ENCODE results near the gene SLCO1C1. TPM values are rescaled to one million over a fixed set of nuclear protein-coding genes. Genes with fewer than 3 reads are reported as not detected.
"Not testable (repeated sequence)": the region's sequence is repeated elsewhere in the genome, so short reads cannot be mapped to it uniquely, and the experiment has no call there.

The SLCO1C1 gene, protein sequence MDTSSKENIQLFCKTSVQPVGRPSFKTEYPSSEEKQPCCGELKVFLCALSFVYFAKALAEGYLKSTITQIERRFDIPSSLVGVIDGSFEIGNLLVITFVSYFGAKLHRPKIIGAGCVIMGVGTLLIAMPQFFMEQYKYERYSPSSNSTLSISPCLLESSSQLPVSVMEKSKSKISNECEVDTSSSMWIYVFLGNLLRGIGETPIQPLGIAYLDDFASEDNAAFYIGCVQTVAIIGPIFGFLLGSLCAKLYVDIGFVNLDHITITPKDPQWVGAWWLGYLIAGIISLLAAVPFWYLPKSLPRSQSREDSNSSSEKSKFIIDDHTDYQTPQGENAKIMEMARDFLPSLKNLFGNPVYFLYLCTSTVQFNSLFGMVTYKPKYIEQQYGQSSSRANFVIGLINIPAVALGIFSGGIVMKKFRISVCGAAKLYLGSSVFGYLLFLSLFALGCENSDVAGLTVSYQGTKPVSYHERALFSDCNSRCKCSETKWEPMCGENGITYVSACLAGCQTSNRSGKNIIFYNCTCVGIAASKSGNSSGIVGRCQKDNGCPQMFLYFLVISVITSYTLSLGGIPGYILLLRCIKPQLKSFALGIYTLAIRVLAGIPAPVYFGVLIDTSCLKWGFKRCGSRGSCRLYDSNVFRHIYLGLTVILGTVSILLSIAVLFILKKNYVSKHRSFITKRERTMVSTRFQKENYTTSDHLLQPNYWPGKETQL
- total RNA-seq (2014; rRNA removed; shearing (Covaris generic)), result 0.04 TPM in 1 of 2 replicates, not detected in the other

DNA sequence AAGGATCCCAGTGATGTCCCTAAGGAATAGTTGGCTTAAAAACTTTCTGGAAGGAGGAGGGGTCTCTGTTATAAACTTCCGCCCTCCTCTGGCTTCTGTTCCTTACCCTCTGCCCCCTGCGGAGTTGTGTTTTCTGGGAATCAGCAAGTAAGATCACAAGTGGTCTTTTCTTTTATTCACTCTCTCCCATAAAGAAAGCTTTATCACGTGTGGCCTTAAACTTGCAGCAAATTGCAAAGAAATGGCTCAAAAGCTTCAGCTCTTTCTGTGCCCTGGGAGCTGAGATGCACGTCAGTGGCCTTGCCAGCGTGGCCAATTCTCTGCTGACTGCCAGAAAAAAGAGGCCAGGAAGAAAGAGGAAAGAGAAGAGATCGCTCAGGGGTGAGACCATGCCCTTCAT, at the start of gene SLCO1C1:
TSS of gene SLCO1C1 (plus strand) at position 101 of the 400 bp plus-strand sequence. CDS start 4,245 bp downstream, outside the sequence.
- no peak for DNase-seq (ENCODE audit: low spot score)

GRCh38 chr12:20646239-20646827, 48.8 kb upstream of the SLCO1C1 start:
- peak; percentile 36 for DNase-seq (ENCODE audit: low spot score)

DNA sequence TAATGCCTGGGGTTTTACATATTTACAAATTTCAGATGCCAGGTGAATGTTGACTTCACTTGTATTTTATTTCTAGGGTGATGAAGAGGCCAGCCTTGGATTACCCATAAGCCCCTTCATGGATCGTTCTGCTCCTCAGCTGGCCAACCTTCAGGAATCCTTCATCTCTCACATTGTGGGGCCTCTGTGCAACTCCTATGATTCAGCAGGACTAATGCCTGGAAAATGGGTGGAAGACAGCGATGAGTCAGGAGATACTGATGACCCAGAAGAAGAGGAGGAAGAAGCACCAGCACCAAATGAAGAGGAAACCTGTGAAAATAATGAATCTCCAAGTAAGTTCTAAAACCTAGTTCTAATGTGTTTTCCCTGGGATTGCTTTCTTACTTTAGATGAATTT, 41.3 kb upstream of the SLCO1C1 start:
- no peak for DNase-seq (ENCODE audit: low spot score)

DNA sequence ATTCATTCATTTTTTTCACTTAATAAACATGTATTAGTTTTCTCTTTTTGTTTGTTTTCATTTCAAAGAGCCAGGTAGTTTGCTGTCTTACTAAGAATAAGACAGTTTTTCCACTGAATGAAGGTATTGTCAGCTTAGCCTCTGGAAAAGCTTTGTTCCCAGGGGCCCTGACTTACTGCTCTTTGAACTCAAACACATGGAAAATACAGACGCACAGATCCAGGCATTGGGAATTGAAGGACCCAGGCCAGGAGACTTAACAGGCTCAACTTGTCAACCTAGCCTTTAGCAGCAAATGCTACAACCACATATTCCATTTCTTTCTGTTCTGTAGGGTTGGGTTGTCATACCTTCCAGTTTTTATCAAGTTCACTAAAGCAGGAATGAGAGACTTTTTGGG, 38.5 kb upstream of the SLCO1C1 start:
- DNase-seq (ENCODE audit: low spot score), result no peak

DNA sequence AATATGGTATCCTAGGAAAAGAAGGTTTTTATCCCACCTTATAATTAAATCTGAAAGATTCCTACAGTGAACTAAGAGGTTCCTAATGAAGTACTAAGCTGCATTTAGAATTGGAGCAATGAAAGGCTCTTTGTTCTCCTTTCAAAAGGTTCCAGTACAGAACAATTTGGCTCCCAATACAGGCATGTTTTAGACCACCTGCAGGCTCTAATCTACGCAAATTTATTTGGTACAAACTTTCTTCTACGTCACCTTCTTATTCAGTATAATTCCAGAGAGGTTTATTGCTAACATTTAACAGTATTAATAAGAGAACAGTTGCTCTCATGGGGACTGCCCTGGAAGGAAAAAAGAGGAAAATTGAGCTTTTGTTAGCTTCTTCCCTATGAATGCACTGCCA, 37.6 kb upstream of the SLCO1C1 start:
- DNase-seq (ENCODE audit: low spot score), result no peak

GRCh38 chr12:20681334-20681733, 13.8 kb upstream of the SLCO1C1 start:
- DNase-seq (ENCODE audit: low spot score), result no peak

GRCh38 chr12:20696181-20696905, 1.2 kb downstream of the SLCO1C1 start:
- no peak for DNase-seq (ENCODE audit: low spot score)

DNA sequence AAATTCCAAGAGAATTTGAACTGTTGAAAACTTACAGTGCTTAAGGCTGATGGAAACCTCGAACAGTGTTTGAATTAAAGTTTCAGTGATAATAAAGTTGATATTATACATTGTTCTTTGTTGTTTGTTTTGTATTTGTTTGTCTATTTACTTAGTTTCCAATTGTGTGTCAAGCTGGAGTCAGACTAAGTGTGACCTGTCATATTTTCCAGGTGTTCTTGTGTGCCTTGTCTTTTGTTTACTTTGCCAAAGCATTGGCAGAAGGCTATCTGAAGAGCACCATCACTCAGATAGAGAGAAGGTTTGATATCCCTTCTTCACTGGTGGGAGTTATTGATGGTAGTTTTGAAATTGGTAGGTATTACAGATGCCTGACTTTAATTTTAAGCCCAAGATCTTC, 6.0 kb downstream of the SLCO1C1 start:
- DNase-seq (ENCODE audit: low spot score), result no peak

GRCh38 chr12:20704860-20705259, 9.7 kb downstream of the SLCO1C1 start:
- DNase-seq (ENCODE audit: low spot score), result no peak

GRCh38 chr12:20711846-20712245, 16.7 kb downstream of the SLCO1C1 start:
- DNase-seq (ENCODE audit: low spot score), result no peak

GRCh38 chr12:20716037-20716436, 20.9 kb downstream of the SLCO1C1 start:
- no peak for DNase-seq (ENCODE audit: low spot score)

GRCh38 chr12:20716985-20717384, 21.9 kb downstream of the SLCO1C1 start:
- no peak for DNase-seq (ENCODE audit: low spot score)

DNA sequence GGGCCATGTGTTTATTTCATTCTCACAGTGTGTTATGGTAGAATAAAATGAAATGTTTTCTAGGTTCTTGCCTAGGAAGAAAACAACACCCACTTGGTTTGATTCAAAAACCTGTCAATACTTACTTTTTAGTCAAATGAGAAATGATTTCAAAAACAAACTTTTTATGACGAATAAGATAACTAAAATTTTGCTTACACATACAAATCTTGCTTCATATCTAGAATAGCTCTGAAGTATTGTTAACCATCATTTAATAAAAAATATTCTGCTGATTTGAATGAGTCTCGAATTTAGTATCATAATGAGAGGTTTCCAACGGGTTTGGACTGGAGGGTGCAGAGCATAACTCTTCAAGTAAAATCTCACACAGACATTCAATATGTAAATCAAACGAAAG, 23.2 kb downstream of the SLCO1C1 start:
- DNase-seq (ENCODE audit: low spot score), result no peak

DNA sequence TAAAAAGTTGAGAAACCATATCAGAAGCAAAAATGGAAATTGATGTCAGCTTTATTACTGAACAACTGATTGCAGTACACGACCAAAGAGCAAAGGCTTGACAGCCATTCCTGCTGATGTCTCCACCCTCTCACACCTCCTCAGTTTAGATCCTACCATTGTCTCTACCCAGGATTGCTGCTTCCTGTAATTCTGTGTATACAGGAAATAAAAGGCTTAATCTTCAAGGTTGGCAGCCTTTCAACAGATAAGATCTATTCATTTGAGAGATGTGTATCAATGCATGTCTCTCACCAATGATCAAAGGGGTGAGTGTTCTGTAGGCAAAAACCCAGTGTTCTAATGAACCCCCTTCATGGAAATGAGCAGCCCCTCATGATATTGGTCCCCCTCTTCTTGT, 27.0 kb downstream of the SLCO1C1 start:
- no peak for DNase-seq (ENCODE audit: low spot score)

- no peak for DNase-seq (ENCODE audit: low spot score)
Measured at GRCh38 chr12:20731274-20731673, 36.1 kb downstream of the SLCO1C1 start.

- DNase-seq (ENCODE audit: low spot score), result no peak
Measured at GRCh38 chr12:20740972-20741371, 45.8 kb downstream of the SLCO1C1 start.

DNA sequence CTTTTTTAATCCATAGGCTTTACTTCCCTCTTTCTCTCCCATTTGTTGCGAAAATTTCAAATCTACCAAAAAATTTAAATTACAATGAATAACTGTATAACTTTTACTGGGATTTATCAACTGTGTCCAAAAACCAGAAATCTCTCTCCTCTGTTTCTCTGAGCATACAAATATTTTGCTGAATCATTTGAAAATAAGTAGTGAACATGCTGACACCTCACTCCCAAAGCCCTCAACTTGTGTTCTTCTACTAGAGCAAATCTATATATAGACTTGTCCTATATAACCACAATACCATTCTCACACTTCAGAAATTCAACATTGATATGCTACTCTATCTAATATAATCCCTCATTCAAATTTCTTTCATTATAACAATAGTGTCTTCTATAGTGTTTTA, 53.1 kb downstream of the SLCO1C1 start:
- DNase-seq (ENCODE audit: low spot score), result no peak

DNA sequence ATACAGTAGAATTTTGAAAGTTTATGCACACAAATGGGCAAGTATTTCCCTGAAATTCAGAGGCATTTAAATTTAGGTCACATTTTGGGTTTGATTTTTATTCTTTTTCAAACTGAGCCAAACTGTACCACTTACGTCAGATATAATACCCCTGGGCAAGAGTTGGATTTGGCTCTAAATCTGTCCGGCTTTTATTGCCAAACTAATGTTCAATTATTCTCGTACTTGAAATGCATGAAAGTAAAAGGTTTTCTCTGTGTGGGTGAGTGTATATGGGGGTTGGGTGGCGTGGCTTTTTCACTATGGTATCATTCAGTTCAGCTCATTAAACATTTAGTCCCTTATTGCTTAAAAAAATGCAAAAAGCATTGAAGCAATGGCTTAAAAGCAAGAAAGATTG, 55.9 kb downstream of the SLCO1C1 start:
- DNase-seq (ENCODE audit: low spot score), result no peak

DNA sequence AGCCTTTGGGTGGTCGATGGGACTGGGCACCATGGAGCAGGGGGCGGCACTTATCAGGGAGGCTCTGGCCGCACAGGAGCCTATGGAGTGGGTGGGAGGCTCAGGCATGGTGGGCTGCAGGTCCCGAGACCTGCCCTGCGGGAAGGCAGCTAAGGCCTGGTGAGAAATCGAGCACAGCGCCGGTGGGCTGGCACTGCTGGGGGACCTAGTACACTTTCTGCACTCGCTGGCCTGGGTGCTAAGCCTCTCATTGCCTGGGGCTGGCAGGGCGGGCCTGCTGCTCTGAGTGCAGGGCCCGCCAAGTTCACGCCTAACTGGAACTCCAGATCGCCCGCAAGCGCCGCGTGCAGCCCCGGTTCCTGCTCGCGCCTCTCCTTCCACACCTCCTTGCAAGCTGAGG, 82.3 kb downstream of the SLCO1C1 start:
- no peak for DNase-seq (ENCODE audit: low spot score)

DNA sequence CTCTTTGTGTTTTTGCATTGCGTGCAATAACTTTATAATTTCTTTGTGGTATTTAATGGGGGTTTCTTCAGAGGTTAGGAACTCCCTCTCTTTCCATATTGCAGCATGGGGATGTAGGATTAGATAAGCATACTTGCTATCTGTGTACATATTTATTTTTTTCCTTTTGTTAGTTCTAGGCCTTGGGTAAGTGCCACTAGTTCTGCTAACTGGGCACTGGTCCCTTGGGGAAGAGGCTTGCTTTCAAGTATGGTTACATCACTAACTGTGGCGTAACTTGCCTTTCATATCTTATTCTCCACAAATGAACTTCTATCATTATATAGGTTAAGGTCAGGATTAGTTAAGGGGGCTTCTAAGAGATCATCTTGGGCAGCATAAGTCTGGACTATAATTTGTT, 83.8 kb downstream of the SLCO1C1 start:
- DNase-seq (ENCODE audit: low spot score), result no peak

DNA sequence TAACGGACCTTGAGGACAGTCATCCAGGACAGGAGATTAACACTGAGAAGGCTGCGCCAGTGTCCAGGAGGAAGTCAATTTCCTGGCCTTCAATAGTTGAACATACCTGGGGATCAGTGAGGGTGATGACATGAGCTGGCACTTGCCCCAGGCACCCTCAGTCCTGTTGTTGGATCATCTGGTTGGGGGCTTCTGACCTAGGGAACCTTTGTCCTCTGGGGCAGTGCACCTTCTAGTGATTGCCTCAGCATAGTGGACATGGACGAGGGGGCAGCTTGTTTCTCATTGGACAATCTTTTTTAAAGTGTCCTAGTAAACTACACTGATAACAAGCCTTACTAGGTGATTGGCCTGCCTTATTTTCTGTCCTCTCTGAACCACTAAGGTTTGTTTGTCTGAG, 84.8 kb downstream of the SLCO1C1 start:
- not testable (repeated sequence) for DNase-seq (ENCODE audit: low spot score)

- not testable (repeated sequence) for DNase-seq (ENCODE audit: low spot score)
Measured at GRCh38 chr12:20783796-20784357, 88.7 kb downstream of the SLCO1C1 start.
